Astrocyte (in vitro differentiated cells and primary cell): ENCODE measurements around the gene CYBB.

Source experiments
- EZH2 ChIP-seq: IDR thresholded peaks from 2 replicates; pipeline ENCODE4 v1.6.1; 2012; ENCODE audit warnings: mild to moderate bottlenecking, low read length, inconsistent platforms; ENCODE audit not compliant: insufficient read depth
- TF ChIP-seq, protein P1 (sequence below): IDR thresholded peaks from 2 replicates; pipeline ENCODE4 v1.5.1; 2011; ENCODE audit warnings: low read depth, mild to moderate bottlenecking, inconsistent platforms, low read length, moderate library complexity; ENCODE audit not compliant: insufficient read depth

DNA sequence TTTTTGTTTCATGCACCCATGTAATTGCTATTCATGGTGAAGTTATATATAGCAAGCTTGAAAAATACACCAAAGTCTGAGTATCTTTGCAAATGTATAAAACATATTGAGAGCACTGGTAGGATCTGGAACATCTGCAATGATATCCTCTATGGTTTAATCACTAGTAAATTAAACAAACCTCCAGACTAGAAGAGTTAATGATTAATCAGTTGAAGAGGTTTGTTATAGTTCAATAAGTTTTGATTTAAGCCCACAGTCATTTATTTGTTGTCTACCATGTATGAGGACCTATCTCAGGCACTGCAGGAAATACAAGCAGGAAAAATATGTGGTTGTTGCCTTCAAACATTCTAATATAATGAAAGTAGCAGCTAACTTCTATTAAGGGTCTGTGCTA lies 16.5 kb downstream of the CYBB start:
- TF ChIP-seq, protein P1, sequence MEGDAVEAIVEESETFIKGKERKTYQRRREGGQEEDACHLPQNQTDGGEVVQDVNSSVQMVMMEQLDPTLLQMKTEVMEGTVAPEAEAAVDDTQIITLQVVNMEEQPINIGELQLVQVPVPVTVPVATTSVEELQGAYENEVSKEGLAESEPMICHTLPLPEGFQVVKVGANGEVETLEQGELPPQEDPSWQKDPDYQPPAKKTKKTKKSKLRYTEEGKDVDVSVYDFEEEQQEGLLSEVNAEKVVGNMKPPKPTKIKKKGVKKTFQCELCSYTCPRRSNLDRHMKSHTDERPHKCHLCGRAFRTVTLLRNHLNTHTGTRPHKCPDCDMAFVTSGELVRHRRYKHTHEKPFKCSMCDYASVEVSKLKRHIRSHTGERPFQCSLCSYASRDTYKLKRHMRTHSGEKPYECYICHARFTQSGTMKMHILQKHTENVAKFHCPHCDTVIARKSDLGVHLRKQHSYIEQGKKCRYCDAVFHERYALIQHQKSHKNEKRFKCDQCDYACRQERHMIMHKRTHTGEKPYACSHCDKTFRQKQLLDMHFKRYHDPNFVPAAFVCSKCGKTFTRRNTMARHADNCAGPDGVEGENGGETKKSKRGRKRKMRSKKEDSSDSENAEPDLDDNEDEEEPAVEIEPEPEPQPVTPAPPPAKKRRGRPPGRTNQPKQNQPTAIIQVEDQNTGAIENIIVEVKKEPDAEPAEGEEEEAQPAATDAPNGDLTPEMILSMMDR = no peak
- no peak for TF ChIP-seq EZH2
